Femur (tissue), 1 donor: ENCODE results near the gene HHIPL1.

Source experiments
- DNase-seq: peaks from one replicate; pipeline ENCODE4 v3.0.0-alpha.2; 2017

HHIPL1 gene

DNA sequence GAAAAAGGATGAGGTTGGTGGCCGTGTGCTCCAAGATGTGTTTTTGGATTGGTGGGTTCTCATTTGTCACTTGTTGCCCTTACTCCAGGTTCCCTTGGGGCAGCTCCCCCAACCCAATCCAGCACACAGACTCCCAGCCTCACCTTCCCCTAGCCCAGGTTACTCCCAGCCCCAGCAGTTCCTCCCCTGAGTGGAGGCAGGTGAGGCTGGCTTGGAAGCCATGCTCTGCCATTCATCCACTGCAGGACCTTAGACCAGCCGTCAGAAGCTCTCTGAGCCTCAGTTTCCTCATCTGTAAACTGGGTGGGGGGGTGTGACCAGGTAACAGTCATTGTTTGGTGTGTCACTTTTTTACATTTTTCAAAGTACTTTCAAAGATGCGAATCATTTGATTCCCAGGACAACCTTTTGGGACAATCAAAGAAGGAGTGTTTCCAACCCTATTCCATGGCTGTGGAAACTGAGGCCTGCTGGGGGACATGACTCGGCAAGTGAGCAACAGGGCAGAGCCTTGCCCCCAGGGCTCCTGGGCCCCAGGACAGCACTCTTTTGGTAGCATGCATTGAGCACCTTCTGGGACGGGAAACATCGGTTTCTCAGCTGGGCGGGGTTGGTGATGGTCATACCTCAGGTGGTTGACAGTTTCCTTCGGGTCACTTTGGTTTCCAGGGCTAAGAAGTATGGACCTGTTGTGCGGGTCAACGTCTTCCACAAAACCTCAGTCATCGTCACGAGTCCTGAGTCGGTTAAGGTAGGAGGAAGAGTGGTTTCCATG is 46.4 kb downstream of the HHIPL1 start:
- no peak for DNase-seq

DNA sequence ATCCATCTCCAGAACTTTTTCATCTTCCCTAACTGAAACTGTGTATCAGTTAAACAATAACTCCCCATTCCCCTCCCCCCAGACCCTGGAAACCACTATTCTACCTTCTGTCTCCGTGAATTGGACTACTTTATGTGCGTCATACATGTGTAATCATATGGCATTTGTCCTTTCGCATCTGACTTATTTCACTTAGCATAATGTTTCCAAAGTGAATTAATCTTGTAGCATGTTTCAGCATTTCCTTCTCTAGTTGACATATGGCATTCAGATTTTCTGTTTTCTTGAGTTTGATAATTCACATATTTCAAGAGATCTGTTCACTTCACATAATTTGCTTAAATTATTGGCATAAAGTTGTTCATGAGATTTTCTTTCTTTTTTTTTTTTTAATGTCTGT is 49.0 kb downstream of the HHIPL1 start:
- no peak for DNase-seq

DNA sequence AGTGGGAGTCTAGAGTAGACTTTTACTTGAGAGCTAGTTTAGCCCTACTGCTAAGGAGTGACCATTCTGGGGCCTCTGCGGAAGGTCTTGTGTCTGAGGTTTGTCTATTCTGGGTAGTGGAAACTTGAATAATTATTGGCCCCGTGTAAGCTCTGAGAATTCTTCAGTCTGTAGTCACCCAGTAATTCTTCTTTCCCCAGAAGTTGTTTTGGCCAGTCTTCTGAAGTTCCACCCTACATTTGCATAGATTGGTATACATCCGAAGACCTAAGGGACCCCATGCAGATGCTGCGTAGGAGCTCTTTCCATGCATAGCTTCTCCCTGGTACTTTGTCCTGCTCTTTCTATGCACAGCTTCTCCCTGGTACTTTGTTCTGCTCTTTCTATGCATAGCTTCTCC is 52.0 kb downstream of the HHIPL1 start:
- DNase-seq, result no peak

DNA sequence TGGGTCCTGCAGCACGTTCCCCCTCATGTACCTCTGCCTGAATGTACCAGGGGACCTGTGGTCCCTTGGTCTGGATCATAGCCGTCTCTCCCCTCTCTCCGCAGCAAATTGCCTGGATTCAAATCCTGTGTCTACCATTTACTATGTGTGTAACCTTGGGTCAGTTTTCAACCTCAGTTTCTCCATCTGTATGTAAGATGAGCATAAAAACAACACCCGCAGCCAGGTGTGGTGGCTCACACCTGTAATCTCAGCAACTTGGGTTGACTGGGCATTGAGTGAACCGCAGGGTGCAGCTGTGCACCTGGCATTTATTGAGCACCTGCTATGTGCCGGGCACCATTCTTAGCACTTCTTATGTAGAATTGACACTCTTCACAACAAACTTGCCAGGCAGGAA is 53.3 kb downstream of the HHIPL1 start:
- no peak for DNase-seq

DNA sequence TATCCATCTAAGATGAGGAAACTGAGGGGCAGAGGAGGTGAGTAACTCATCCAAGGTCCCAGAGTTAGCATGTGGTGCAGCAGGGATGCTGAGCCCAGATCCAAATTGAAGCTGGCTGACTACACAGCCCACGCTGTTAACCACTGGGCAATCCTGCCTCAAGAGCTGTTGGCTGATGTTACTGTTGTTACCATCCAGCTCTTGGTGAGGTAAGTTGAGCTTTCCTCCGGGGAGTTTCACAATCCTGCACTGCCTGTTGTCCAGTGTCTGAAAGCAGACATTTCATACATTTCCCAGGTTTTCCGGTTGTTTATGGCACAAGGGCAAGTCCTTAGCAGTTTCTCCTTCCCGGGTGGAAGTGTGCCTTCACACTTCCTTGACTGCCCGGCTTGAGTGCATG is 53.7 kb downstream of the HHIPL1 start:
- no peak for DNase-seq

DNA sequence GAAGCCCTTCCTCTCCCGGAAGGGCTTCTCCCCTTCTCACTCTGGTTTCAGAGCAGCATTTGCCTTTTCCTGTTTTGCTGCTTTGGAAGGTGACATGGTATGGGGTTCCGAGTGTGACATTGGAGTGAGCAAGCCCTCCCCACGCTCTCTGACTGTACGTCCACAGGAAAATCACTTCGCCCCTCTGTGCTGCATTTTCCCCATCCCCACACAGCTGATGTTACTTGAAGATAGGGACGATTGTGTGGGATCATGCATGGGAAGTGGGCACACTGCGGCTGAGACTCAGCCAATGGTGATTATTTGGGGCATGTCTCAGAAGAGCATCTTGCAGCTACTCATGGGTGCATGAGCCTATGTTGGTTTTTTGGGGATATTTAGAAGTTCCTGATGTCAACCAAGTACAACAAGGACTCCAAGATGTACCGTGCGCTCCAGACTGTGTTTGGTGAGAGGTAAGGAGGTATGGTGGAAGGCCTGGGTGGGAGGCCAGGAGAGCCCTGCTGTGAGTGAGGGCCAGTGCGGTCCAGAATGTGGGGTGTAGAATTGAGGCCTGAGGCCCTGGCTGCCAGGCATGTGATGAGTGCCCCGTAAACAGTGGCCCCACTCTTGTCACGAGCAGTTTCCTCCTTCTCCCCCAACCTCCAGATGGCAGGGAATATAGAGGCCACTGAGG is 54.3 kb downstream of the HHIPL1 start:
- no peak for DNase-seq

DNA sequence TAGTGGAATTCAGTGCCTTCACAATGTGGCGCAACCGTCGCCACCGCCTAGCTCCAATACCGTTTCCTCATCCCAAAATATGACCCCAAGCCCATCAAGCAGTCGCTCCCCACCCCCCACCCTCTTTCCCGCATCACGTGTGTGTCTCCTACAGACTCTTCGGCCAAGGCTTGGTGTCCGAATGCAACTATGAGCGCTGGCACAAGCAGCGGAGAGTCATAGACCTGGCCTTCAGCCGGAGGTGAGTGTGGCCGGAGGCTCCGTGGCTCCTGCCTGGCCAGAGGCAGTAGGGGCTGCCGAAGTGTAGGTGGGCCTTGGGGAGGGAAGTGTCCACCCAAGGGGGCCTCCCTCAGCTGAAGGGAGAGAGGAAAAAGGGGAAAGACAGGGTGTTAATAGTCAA is 54.9 kb downstream of the HHIPL1 start:
- no peak for DNase-seq

DNA sequence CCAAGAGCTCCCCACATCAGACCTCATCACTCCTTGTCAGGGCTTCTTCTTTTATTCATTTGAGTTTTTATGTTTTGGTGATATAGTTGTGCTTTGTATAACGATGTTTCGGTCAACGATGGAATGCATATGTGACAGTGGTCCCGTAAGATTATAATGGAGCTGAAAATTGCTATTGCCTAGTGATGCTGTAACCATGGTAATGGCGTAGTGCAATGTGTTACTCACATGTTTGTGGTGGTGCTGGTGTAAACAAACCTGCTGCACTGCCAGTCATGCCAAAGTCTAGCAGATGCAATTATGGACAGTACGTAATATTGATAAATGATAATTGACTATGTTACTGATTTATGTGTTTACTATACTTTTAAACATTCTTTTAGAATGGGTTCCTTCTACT is 55.5 kb downstream of the HHIPL1 start:
- DNase-seq, result no peak

DNA sequence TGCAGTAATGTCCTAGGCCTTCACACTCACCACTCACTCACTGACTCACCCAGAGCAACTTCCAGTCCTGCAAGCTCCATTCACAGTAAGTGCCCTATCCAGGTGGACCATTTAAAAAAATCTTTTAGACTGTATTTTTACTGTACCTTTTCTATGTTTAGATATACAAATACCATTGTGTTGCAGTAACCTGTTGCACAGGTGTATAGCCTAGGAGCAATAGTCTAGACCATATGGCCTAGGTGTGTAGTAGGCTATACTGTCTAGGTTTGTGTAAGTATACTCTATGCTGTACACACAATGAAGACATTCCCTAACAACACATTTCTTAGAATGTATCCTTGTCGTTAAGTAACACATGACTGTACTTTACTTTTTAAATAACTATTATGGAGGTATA is 56.3 kb downstream of the HHIPL1 start:
- no peak for DNase-seq

DNA sequence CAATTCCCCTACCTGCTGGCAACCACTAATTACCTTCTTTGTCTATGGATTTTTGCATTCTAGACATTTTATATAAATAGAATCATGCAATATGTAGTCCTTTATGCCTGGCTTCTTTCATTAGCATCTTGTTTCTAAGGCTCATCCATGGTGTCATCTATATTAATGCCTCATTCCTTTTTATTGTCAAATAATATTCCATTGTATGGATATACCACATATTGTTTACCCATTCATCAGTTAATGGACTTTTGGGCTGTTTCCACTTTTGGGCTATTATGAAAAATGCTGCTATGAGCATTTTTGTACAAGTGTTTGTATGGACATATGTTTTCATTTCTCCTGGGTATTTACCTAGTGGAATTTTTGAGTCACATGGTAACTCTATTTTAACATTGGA is 57.2 kb downstream of the HHIPL1 start:
- no peak for DNase-seq

DNA sequence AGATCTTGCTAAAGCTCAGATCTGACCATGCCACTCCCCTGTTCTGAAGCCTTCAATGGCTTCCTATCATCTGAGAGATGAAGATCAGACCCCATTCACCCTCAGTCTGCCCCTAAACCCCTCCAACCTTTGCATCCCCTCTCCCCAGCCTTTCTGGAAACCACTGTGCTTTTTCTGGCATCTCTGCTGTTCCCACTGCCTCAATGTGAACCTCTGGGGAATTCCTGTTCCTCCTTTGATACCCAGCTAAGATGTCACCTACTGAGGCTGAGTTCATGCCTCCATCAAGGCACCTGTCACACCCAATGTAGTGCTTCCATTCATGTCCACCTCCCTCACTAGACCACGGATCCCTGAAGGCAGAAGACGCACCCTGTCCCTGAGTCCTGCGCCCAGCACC is 58.5 kb downstream of the HHIPL1 start:
- no peak for DNase-seq

DNA sequence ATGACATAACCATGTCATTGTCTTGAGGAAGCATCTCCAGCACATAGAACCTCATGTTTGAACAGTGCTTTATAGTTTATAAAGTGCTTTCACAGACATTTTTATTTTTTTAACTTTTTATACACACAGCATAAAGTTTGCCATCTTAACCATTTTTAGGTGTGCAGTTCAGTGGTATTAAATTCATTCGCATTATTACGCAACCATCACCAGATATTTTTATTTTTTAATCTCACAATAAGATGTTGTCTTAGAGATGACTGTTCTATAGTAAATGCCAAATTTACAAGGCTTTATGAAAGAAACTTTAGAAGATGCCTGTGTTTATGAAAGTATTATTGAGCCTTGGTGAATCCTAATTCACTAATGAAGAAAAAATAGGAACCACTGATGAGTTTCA is 59.1 kb downstream of the HHIPL1 start:
- DNase-seq, result no peak

DNA sequence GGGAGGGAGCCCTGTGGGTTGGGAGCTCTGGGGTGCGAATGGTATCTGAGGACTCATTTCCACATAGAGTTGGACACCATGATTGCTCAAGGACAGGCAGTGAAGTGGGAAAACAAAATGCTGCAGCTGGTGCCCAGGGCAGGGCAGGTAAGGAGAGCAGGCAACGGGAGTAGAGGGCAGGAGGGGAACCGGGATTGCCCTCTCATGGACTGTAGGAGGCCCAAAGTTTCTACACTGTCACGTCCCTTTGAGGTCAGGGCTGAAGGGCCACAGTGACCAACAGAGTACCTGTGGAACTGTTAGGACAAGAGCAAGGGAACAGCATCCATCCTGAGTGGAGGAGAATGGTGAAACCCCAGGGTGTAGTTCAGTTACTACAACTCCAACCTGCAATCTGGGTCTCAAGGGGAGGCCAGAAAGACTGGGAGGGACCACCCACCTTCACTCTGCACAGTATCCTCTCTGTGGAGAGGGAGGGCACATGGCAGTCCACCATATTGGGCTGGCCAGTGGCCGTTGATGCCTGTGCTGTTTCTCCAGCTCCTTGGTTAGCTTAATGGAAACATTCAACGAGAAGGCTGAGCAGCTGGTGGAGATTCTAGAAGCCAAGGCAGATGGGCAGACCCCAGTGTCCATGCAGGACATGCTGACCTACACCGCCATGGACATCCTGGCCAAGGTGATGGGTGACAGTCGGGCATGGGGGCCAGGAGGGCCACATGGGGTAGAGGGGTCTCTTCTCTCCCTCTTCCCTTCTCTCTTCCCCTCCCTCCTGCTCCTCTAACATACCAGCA is 61.4 kb downstream of the HHIPL1 start:
- no peak for DNase-seq

DNA sequence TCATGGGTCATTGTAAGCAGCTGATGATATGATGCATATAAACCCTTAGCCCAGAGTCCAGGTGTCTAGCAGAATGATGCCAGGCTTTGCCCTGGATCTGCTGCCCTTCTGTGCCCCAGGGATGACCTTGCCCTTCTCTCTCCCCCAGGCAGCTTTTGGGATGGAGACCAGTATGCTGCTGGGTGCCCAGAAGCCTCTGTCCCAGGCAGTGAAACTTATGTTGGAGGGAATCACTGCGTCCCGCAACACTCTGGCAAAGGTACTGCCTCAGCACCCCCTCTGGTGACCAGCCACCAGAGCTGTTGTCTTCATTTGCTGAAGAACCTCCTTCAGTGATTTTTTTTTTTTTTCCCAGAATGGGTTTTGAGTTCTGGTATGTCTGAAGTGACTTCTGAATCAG is 62.5 kb downstream of the HHIPL1 start:
- DNase-seq, result no peak

DNA sequence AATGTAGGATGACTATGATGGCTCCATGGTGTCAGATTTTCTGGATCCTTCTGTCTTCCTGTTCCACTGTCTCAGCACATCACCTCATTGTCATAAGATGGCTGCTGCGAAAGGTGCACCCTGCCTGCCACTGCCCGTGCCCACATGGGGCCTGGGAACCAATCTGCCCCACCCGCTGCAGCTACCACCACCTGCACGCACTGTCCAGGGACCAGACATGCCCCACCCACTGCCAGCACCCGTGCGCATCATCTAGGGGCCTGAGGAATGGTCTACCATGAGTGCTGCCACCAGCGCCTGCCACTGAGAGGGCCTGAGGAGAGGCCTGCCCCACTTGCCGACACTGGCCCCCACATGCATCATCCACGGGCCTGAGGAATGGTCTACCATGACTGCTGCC is 63.0 kb downstream of the HHIPL1 start:
- no peak for DNase-seq

DNA sequence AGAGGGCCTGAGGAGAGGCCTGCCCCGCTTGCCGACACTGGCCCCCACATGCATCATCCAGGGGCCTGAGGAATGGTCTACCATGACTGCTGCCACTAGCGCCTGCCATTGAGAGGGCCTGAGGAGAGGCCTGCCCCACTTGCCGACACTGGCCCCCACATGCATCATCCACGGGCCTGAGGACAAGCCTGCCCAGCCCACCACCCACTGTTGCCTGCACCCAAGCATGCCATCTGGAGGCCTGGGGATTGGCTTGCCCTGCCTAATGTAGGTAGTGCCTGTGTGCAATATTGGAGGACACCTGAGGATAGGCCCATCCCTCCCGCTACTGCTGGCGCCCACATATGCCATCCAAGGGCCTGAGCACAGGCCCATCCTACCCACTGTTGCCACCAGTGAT is 63.5 kb downstream of the HHIPL1 start:
- no peak for DNase-seq

DNA sequence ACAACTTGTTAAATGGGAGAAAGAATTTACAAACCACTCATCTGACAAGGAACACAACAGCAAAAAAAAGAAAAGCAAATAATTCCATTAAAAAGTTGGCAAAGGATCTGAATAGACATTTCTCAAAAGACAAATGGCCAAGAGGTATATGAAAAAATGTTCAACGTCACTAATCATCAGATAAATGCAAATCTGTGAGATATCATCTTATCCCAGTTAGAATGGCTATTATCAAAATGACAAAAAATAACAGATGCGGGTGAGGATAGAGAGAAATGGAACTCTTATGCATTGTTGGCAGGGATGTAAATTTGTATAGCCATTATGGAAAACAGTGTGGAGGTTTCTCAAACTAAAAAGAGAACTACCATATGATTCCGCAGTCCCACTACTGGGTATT is 69.0 kb downstream of the HHIPL1 start:
- DNase-seq, result no peak

DNA sequence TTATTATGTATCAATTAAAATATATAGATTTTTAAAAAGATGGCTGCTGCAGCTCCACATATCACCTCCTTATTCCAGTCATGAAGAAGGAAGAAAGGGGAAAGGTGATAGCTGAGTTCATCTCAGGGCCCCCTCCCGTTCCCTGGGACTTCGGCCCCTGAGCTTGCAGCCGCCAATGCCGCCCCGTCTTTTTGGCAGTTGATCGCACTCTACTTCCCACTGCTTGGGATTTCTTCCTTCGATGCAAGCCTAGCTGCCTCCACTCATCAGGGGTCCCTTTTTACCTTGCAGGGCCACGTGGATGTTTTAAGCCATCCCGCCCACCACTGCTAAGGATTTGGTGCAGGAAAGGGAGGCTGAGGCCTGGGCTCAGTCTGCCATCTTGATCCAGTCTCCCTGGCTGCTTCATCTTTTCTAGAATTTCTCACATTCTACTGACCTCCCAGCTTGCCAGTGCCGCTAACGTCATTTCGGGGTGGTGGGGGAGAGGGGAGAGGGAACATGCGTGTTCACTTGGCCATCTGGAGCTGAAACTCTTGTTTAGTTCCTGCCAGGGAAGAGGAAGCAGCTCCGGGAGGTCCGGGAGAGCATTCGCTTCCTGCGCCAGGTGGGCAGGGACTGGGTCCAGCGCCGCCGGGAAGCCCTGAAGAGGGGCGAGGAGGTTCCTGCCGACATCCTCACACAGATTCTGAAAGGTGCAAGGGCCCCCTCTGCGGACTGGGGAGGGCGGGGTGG is 70.5 kb downstream of the HHIPL1 start:
- no peak for DNase-seq

DNA sequence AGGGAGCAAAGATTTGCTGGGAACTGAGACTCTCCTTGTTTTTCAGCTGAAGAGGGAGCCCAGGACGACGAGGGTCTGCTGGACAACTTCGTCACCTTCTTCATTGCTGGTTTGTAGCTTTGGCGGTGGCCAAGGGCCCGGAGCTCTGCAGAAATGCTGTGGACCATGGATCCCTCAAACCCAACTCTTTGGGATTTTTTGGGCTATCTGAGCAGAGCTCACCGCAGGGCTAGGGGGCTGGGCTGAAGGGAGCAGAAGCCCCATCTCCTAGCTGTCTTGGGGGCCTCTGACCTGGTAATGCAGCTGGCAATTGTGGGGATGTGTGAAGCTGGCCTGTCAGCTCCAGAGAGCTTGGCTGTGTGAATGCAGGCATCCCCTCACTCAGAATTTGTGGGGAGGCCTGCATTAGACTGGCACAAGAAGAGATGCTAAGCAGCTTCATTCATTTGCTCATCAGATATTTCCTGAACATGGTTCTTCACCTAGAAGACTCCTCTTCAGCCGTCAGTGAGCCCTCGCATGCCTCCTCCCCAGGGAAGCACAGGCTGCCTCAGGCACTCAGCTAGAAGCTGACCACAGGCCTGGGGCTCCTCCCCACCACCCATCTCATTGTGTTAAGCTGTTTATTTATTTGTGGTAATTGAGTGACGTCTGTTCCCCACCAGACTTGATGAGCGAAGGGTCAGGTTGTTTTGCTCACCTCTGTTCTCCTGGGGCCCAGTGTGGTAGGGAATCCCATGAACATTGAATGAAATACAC is 71.3 kb downstream of the HHIPL1 start:
- no peak for DNase-seq

DNA sequence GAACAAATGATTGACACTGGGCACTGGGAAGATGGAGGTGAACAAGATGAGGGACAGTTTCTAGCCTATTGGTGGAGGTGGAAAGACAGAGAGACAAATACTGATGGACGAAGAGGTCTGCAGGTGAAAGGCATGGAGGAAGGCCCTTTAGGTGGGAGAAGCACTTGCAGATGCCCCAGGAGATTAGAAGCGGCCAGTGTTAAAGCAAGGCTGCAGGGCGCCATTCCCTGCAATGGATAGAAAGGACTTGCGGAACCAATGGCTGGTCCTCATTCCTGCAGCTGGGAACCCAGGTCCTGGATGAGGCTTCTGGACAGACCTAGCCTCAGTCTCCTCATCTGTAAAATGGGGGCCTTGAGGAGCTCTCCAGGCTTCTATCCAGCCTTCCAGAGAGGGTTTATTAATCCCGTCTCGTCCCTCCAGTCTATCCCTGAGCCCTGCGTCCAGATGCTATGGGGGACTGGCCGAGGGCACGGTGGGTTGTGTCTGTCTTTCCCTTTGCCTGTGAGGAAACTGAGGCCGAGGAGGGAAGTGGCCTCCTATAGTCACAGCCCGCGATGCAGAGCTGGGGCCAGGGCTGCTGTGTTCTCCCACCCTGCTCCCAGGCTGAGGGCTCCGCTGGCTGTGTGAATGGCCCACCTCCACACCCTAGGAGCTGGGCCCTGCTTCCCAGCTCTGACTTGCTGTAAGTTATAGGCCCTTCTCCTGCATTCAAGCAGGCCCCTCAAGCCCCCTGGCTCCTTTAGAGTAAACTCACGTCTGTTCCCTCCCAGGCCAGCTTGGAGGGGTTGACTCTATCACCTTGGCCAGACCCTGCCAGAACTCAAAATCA is 72.1 kb downstream of the HHIPL1 start:
- DNase-seq, result no peak

DNA sequence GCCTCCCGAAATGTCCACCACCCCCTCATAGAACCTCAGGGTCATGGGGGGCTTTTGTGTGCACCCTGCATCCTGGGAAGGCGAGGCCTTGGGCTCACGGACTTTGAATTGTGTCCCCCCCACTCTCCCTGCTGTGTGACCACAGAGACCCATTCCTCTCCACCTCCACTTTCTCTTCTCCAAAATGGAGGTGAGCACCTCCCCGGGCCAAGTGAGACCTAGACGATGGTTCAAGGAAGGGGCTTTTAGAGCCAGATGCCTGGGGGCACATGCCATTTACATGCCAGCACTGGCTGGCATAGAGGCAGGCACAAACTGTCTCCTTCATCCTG is 72.7 kb downstream of the HHIPL1 start:
- DNase-seq, result no peak
